GM21360 (cell line): ENCODE measurements around the gene ABCF1.

Experiments
- ATAC-seq: cut with Tn5 transposase; IDR thresholded peaks from one replicate; pipeline ENCODE4 v1.9.1; 2021; ENCODE audit warnings: mild to moderate bottlenecking, moderate library complexity; ENCODE audit not compliant: unreplicated experiment

The ABCF1 gene

GRCh38 chr6:30618270-30618797, 47.1 kb downstream of the ABCF1 start:
- ATAC-seq, result no peak

- ATAC-seq, result no peak
Observed at GRCh38 chr6:30619561-30619960, 48.3 kb downstream of the ABCF1 start.

GRCh38 chr6:30625511-30625910, 54.3 kb downstream of the ABCF1 start:
- no peak for ATAC-seq

GRCh38 chr6:30626484-30627366, 55.5 kb downstream of the ABCF1 start, which contains the start of gene ATAT1:
Gene ATAT1, plus strand, starts transcription at chr6:30626874.
- peak; percentile 81 for ATAC-seq

- ATAC-seq, result no peak
Observed at GRCh38 chr6:30635834-30636233, 64.6 kb downstream of the ABCF1 start.

GRCh38 chr6:30640481-30640880, 69.2 kb downstream of the ABCF1 start:
- no peak for ATAC-seq

GRCh38 chr6:30641048-30641447, 69.8 kb downstream of the ABCF1 start:
- no peak for ATAC-seq
